ENCODE data around the gene ELL. TPM values are rescaled to one million over a fixed set of nuclear protein-coding genes. Genes with fewer than 3 reads are reported as not detected.
A peak's percentile ranks its signal among the peaks of the same experiment; 100 is the strongest.

ELL gene
- total RNA-seq, 1 donor from 2014 or later, result 15.5 TPM

- Mint-ChIP-seq H3K27me3 (no peaks in the 10 kb centered on the region), H3K9me3 (ENCODE audit: low read depth) (no peaks in the 10 kb centered on the region), H3K36me3 (ENCODE audit: insufficient read depth) (no peaks in the 10 kb centered on the region), H3K27ac (peak overlapping the region; percentile 97), H3K4me3 (ENCODE audit: low read depth) (peak overlapping the region; percentile 84), H3K4me1 (ENCODE audit: low read depth) (peaks cover 13% of the 10 kb centered on the region)
- TF ChIP-seq CTCF (IDR thresholded peaks at IDR 0.05; ENCODE audit: unreplicated experiment), result peak; percentile 32
- DNase-seq (ENCODE audit: low spot score, unreplicated experiment), result no peak
Observed at GRCh38 chr19:18520848-18521691, 800 bp downstream of the ELL start.

- H3K27ac Mint-ChIP-seq, result peak overlapping the region; percentile 97
- peak; percentile 35 for DNase-seq (ENCODE audit: low spot score, unreplicated experiment)
Observed at GRCh38 chr19:18519962-18520847, 1.7 kb downstream of the ELL start.

GRCh38 chr19:18518639-18519038 is 3.2 kb downstream of the ELL start:
- Mint-ChIP-seq H3K4me3 (ENCODE audit: low read depth) (no peak overlapping the region), H3K36me3 (ENCODE audit: insufficient read depth) (no peaks in the 10 kb centered on the region), H3K27me3 (no peaks in the 10 kb centered on the region)

More at GRCh38 chr19:18519962-18520847, 1.7 kb downstream of the ELL start:
- H3K27me3 Mint-ChIP-seq, result no peaks in the 10 kb centered on the region
- H3K36me3 Mint-ChIP-seq (ENCODE audit: insufficient read depth), result no peaks in the 10 kb centered on the region
- TF ChIP-seq CTCF (IDR thresholded peaks at IDR 0.05; ENCODE audit: unreplicated experiment), result peak; percentile 82
- peak overlapping the region; percentile 84 for H3K4me3 Mint-ChIP-seq (ENCODE audit: low read depth)
- peaks cover 19% of the 10 kb centered on the region for H3K4me1 Mint-ChIP-seq (ENCODE audit: low read depth)
- no peaks in the 10 kb centered on the region for H3K9me3 Mint-ChIP-seq (ENCODE audit: low read depth)

GRCh38 chr19:18517606-18518005 is 4.3 kb downstream of the ELL start:
- no peaks in the 10 kb centered on the region for H3K36me3 Mint-ChIP-seq (ENCODE audit: insufficient read depth)
- no peak for DNase-seq (ENCODE audit: low spot score, unreplicated experiment)
- TF ChIP-seq CTCF (IDR thresholded peaks at IDR 0.05; ENCODE audit: unreplicated experiment), result no peak
- H3K27me3 Mint-ChIP-seq, result no peaks in the 10 kb centered on the region
- peaks cover 27% of the 10 kb centered on the region for H3K4me1 Mint-ChIP-seq (ENCODE audit: low read depth)
- no peak overlapping the region for H3K4me3 Mint-ChIP-seq (ENCODE audit: low read depth)
- no peak overlapping the region for H3K27ac Mint-ChIP-seq
- H3K9me3 Mint-ChIP-seq (ENCODE audit: low read depth), result no peaks in the 10 kb centered on the region

More at GRCh38 chr19:18518639-18519038, 3.2 kb downstream of the ELL start:
- H3K27ac Mint-ChIP-seq, result no peak overlapping the region
- H3K4me1 Mint-ChIP-seq (ENCODE audit: low read depth), result peaks cover 27% of the 10 kb centered on the region
- TF ChIP-seq CTCF (IDR thresholded peaks at IDR 0.05; ENCODE audit: unreplicated experiment), result no peak
- H3K9me3 Mint-ChIP-seq (ENCODE audit: low read depth), result no peaks in the 10 kb centered on the region
- DNase-seq (ENCODE audit: low spot score, unreplicated experiment), result no peak

GRCh38 chr19:18515959-18516358 is 5.9 kb downstream of the ELL start:
- DNase-seq (ENCODE audit: low spot score, unreplicated experiment), result no peak
- no peak for TF ChIP-seq CTCF (IDR thresholded peaks at IDR 0.05; ENCODE audit: unreplicated experiment)
- H3K9me3 Mint-ChIP-seq (ENCODE audit: low read depth), result no peaks in the 10 kb centered on the region
- no peaks in the 10 kb centered on the region for H3K27me3 Mint-ChIP-seq
- peaks cover 23% of the 10 kb centered on the region for H3K4me1 Mint-ChIP-seq (ENCODE audit: low read depth)
- no peak overlapping the region for H3K4me3 Mint-ChIP-seq (ENCODE audit: low read depth)
- peak overlapping the region; percentile 93 for H3K27ac Mint-ChIP-seq
- H3K36me3 Mint-ChIP-seq (ENCODE audit: insufficient read depth), result no peaks in the 10 kb centered on the region
